HG02678 (cell line): Measurements from ENCODE around the gene GRM5.
"Not testable (repeated sequence)": the region's sequence is repeated elsewhere in the genome, so short reads cannot be mapped to it uniquely, and the experiment has no call there.

Source experiments
- ATAC-seq: cut with Tn5 transposase; IDR thresholded peaks from one replicate; pipeline ENCODE4 v1.9.1; 2021; ENCODE audit warnings: mild to moderate bottlenecking, moderate library complexity; ENCODE audit not compliant: unreplicated experiment

Gene GRM5

DNA sequence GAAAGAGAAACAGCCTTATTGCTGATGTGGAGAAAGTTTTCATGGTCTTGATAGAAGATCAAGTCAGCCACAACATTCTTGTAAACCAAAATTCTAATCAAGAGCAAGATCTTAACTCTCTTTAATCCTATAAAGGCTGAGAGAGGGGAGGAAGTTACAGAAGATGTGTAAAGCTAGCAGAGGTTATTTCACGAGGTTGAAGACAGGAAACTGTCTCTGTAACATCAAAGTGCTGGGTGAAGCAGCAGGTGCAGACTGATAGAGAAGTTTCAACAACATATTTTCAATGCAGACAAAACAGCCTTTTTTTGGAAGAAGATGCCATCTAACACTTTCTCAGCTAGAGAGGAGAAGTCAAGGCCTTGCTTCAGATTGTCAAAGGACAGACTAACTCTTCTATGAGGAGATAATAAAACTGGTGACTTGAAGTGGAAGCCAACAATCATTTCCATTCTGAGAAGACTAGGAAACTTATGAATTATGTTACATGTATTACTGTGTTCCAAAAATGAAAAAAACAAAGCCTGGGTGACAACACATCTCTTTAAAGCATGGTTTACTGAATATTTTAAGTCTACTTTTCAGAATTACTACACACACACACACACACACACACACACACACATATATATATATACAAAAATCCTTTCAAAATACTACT, 221.9 kb downstream of the GRM5 start:
- ATAC-seq, result not testable (repeated sequence)

DNA sequence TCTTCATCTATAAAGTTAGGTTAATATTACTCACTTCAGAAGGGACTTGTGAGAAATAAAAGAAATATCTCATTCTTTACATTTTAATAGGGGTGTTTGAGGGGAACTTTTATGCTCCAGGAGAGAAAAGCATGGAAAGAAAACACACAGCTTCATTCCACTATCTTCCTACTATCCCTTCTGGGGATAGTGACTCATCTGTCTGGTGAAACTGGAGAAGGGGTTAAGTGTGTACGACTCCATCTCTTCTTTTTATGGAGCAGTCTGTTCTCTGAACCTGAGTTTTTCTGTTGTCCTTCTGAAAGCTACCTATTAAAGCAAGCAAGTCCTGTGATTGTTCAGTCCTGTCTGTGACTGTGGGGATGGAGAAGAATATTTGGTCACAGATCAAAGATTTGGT, 227.6 kb downstream of the GRM5 start:
- ATAC-seq, result not testable (repeated sequence)

DNA sequence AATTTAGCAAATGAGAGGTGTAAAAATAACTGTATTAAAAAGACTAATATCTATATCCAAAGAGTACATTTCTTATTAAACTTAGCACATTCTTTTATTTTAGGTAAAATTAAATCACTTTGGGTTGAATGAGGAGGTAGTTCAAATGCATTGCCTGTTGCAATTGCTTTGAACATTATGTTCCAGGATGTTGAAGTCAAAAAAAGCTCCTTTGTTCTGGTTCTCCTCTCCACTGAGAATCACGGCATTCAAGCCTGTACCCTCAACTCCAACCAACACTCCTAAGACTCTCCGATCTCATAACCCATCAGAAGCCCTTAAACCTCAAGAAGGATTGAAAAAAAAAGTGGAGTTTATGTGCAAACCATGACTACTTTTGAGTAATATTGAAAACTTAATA, 230.1 kb downstream of the GRM5 start:
- not testable (repeated sequence) for ATAC-seq

DNA sequence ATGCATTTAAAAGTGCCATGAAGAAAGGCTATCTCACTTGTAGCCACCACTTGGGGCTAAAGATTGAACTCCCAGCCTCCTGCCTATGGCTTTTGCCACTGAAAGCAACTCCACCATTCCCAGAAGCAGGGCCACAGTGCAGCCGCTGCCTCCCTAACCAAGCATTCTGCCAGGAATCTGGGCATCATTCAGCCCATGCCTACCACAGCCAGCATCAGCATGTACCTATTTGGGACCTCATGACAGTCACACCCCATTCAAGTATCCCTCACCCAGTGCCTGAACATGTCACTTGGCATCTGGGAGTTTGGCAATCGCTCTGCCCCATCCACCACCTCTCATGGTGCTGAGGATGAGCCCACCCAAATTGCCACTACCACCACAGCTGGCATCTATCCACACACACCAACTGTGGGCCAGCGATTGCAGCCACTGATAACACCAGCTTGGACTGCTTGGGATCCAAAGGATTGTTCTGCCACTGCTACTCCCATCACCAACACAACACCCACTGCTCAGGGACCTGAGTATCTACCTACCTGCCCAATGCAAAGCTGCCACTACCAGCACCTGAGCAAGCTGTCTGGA, 234.4 kb downstream of the GRM5 start:
- no peak for ATAC-seq

DNA sequence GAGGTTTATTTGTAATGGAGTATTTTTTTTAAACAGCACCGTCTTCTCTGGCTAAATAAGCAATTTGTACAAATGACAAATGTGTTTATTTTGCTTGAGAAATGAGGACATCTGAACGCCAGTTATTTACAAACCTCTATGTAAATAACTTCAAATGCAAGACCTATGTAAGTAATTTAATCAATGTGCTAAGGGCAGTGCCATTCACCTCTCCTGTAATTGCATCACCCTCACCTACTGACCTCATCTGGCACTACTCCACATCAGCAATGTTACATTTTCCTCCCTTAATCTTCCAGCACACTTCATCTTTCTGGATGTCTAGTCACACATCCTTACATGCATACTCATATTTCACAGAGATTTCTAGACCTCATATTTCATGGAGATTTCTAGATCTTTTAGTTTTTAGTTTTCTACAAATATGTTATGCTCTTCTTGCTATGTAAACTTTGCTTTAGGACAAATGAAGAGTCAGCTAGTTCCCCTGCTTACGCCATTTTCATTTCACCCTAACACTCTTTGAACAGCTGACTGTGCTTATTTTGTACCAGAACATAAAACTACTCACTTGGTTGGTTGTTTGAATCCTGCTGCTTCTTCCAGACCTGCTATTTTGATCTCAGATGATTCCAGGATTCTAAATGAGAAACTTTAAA, 238.6 kb downstream of the GRM5 start:
- no peak for ATAC-seq

DNA sequence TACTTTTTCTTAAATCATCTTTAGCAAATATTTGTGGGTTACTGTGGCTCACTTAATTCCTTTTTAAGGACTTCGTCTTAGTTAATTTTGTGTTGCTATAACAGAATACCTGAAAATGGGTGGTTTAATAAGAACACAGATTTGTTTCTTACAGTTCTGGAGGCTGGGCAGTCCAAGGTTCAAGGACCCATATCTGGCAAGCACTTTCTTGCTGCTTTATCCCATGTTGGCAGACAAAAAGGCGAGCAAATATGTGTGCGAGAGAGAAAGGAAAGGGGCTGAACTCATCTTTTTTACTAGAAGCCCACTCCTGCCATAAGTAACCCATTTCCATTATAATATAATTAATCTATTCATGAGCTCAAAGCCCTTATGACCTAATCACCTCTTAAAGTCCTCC, 246.2 kb downstream of the GRM5 start:
- ATAC-seq, result no peak

DNA sequence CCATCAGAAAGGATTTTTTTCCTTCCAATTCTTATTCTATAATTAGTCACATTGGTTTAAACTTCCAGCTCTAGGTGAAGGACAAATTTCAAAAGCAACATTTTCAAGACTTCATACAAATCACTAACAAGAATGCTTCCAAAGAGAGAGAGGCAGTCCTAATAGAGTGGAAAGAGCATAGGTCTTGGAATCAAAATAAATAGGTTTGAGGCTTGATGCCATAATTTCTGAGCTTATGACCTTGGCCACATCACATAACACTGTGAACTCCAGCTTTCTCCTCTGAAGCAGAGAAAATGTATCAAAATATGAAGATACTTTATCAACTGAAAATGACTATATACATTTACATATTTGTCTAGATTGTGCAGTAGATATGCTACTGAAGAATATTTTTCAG, 246.8 kb downstream of the GRM5 start:
- no peak for ATAC-seq

DNA sequence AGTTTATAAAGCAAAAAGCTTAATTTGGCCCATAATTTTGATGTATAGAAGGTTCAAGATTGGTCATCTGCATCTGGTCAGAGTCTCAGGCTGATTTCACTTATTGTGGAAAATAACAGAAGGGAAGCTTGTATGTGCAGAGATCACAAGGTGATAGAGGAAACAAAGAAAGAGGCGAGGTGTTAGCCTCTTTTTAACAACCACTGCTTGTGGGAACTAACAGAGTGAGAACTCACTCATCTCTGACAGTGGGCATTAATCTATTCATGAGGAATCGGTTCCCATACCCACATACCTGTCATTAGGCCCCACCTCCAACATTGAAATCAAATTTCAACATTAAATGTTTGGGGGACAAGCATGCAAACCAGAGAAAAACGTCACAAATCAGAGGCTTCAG, 250.3 kb downstream of the GRM5 start:
- no peak for ATAC-seq

DNA sequence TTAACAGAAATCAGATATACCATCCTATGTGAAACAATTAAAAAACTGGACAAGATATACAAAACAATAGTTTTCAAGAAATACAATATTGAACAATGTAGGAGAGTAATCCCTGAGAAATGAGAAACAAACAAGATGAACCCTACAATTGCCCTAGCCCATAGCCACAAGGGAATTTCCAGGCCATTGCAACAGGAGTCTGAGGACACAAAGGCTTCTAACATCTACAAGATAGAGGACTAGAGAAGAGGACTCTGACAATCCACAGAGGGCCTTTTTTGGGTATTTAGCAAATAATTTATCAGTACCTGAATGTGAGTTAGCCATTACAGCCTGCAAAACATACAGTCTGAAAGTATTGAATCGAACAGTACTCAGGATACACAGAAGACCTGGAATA, 251.7 kb downstream of the GRM5 start:
- no peak for ATAC-seq

DNA sequence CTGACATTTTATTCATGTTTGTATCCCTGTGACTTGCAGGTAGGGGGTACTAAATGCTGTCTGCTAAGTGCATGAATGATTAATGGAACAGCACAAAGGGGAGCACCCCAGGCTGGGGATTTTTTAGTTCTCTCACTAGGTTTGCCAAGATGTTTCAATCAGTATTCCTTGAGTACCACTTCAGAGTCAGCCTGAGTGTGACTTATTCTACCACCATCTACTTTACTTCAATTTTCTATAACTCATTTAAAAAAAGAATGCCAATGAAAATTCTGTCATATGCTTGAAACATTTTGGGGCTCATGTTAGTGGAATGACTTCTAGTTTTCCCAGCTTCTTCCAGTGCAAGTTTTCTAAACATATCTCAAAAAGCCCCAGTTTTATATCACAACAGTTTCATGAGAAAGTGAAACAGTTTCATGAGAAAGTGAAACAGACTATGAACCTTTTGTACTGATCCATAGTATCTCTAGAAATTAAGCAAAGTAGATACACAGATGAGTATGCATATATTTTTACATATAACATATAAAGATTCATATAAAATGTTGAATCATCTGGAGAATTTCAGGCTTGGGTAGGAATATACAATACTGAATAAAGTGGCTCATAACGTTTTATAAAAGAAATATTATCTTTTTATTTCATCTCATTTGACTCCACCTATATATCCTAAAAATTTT, 252.4 kb downstream of the GRM5 start:
- peak; percentile 87 for ATAC-seq

DNA sequence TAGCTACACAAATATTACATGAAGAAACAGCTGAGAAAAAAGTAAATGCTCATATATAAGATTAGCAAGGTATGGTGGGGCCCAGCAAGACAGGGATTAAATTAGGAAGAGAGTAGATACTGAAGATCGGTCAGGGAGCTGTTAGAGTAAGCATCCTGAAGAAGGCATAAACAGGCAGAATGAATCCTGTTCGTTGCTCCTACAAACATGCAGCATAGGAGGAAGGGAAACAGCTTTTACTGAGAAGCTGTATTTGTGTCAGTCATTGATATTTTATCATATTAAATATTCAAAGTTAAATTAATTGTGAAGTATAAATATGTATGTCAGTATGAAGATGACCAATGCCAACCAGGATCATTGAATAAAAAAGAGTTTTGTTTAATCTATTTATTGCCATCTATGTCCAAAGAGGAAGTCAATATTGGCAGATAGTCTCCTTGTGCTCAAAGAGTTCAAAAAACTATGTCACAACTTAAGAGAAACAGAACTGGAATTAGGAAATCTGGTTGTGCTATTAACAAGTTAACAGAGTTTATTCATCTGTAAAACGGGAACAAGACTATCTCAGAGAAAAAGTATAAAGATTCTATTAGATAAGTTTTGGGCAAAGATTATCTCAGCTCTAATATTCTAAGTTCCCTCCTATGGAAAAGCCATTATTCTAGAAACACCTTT, 255.2 kb downstream of the GRM5 start:
- ATAC-seq, result no peak

DNA sequence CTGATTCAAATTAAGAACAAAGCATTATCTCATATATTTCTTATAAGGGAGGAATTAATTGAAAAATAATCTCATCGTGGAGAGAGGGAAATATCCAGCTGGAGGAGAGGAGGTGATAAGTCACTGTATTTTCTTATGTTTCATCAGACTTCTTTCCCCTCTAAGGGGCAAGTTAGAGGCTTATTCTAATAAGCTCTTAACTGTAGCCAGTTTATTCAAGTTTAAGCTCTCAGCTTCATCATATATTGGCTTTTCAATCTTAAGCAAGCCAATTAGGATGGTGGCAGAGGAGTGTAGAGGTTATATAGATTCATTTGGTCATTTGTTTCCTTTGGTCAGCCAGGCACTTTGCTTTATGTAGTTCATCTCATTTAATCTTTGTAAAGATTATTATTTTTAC, 256.7 kb downstream of the GRM5 start:
- ATAC-seq, result no peak

DNA sequence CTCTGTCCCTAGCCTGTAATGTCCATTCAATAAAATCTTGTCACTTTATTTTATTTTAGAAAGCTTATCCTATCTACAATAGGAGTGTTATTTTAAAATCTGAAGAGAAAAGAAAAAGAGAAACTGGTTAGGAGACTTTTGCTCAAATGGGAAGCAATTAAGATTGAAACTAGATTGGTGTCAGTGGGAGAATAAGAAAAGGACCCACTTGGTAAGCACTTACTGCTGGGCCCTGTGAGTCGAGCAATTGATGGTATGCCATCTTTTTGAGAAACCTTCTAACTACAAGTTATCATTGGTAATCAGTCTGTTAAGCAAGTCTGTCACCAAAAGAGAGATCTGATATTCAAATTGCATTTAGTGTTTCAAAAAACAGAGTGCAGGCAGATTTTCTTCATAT, 258.4 kb downstream of the GRM5 start:
- ATAC-seq, result no peak

DNA sequence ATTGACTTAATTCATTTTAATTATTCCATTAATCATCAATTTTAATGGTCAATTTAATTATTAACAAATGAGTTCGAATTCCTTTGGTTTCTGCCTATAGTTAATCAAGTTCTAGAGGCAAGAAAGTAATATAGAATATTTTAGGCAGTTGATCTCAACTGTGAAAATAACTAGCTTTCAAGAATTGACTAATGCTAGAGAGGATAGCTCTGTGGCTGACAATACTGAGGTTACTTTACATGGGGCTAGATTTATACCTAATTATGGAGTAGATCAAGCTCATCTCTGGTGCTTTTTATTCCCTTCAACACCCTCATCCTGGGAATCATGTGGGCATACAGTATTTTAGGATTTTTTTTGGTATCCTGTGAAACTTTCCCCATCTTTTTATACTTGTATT, 259.4 kb downstream of the GRM5 start:
- no peak for ATAC-seq

DNA sequence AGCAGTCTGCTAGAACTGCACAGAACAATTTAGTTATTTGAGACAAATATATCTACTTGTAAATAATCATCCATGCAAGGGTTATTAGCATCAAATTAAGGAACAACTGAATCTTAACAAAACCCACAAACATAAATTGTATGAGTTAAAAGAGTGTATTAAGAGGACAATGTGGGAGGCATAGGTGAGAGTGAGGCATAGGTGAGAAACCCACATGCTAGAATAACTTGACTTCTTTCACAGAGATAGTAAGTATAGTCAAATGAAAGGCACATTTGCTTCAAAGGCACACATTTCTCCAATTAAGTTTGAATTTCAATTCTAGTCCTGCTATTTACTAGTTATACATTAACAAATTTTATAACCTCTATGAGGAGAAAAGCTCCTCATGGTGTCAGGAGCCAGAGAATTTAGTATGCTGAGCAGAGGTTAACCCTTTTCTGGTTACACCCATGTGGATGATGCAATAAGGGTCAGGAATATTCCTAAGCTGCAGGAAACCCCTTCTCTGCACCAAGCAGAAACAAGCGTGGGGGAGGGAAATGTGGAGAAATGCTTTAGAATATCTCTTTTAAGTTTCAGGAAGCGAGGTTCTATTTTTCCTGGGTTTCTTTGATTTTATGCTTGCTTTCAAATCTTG, 264.2 kb downstream of the GRM5 start:
- ATAC-seq, result no peak

DNA sequence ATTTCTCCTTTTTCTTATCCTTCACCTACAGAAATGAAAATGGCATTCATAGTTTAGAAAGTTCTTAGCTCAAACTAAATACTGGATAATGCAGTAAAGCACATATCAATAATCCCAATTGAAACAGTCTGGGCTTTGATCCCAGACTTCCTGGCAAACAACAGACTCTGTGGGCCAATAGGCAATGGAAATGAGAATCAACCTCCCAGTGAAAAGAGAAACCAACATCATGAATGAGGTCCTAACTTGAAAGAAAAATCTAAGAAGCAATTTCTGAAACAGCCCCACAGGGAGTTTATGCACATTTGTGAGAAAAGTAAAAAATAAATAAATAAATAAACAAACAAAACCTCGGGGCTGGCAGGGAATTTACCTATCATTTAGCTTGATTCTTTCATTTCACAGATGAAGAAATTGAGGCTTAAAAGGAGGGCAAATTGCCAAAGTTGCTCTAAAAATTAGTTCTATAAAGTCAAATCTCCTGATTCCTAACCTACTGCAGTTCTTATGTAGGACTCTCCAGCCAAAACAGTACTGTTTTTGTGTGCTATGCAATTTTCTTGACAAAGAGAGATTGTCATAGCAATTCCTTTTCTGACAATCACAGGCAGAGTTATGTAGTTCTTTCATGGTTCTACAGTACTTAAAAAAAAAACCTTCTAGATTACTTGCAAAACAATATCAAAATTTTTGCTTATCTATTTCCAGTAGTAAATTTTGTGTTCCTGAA, 265.8 kb downstream of the GRM5 start:
- ATAC-seq, result no peak

DNA sequence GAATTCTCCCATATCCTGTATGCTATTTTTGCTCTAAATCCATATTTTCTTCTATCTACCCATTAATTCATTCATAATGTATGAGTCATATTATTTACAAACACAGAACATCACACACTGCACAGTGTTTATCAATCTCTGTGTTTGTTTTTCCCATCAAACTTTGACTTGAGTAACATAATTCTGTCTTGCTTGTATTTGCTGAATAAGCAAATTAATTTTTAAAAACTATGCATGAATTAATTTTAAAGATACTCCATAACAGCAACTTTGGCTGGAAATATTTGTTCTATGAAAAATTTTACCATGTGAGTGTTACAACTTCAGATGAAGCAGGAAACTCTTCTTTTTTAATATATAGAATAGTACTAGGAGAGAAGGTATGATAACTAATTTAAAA, 275.6 kb downstream of the GRM5 start:
- no peak for ATAC-seq

DNA sequence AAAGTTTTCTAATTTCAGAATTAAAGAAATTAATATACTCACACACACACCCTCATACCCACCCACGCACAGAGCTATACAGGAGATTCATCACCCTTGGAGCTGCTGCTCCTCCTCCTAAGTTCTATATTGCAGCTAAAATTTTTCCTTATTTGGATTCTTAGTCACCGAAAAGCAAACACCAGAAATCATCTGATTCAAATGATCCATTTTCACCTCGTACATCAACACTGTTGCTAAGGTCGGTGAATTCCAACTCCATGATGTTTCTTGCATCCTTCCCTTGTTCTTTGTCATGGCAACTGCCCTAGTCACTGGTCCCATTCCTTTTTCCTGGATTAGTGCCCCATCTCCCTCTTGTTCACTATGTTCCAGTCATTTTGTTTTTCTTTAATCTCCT, 286.2 kb downstream of the GRM5 start:
- no peak for ATAC-seq

DNA sequence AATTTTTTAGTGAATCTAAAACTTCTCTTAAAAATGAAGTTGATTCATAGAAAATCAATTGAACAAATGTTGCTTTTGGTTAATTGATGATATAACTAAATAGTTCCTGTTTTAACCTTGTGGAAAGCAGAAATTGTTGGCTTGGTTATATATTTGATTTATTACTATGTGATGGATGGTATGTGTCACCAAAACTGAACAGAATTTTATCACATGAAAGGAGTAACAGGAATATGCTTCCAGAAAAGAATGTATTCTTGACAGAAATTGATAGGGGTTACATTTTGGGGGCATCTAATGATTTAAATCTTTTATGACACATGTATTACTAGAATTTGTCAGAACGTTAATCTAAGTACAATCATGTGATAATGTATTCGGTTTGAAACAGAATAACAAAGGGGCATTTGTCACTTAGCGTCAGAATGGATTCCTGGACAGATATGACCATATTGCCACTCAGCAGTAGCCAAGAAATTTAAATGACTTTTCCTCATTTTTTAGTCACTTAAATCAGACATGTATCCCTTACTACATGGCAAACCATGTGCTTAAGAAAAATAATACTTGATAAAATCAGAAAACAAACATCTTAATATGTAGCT, 295.2 kb downstream of the GRM5 start:
- no peak for ATAC-seq

DNA sequence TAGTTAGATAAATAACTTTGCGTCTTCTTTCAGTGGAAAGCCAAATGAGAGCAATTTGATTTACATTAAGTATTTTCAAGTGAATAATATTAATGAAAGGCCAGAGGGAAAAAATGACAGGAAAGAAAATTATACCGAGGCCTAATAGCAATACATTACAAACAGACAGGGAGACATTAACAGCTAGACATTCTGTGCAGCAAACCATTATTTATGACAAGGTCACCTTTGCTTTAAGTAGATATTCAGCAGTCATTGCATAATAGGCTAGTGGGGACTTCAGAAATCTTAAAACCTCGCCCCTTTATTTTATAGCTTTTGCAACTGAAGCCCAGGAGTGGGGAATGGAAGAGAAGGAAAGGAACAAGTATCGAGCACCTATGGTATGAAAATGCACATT, 321.6 kb downstream of the GRM5 start:
- no peak for ATAC-seq
